Astrocyte (in vitro differentiated cells and primary cell): Measurements from ENCODE around the gene ZNF768. TPM values are rescaled to one million over a fixed set of nuclear protein-coding genes. Genes with fewer than 3 reads are reported as not detected.

ENCODE experiments used
- DNase-seq: peaks from one replicate; pipeline ENCODE4 v3.0.0-alpha.2; 2010; ENCODE audit warnings: low read depth
- FAIRE-seq: peaks from 2 replicates; lab custom pipeline; 2011; peaks lifted over from hg19 to GRCh38; lab: Jason Lieb, UNC
- H2AFZ ChIP-seq: 2 replicates; pipeline ENCODE4 v1.6.0; 2012; ENCODE audit warnings: low read depth, low read length, inconsistent platforms
- H3K27ac ChIP-seq: 2 replicates; pipeline ENCODE4 v1.5.1; 2011; ENCODE audit warnings: low read depth, low read length, inconsistent platforms
- H3K27me3 ChIP-seq: 2 replicates; pipeline ENCODE4 v1.6.0; 2011; ENCODE audit warnings: low read length, inconsistent platforms; ENCODE audit not compliant: insufficient read depth
- H3K36me3 ChIP-seq: 2 replicates; pipeline ENCODE4 v1.5.1; 2011; ENCODE audit warnings: low read length, inconsistent platforms; ENCODE audit not compliant: insufficient read depth
- H3K4me1 ChIP-seq: 2 replicates; pipeline ENCODE4 v1.5.1; 2011; ENCODE audit warnings: low read length, inconsistent platforms; ENCODE audit not compliant: insufficient read depth
- H3K4me2 ChIP-seq: 2 replicates; pipeline ENCODE4 v1.6.0; 2012; ENCODE audit warnings: low read length, inconsistent platforms
- H3K4me3 ChIP-seq: 2 replicates; pipeline ENCODE4 v1.5.1; 2011; ENCODE audit warnings: low read depth, mild to moderate bottlenecking, low read length, inconsistent platforms; ENCODE audit not compliant: insufficient read depth
- H3K79me2 ChIP-seq: 2 replicates; pipeline ENCODE4 v1.6.0; 2012; ENCODE audit warnings: mild to moderate bottlenecking, low read length, inconsistent platforms; ENCODE audit not compliant: insufficient read depth
- H3K9ac ChIP-seq: 2 replicates; pipeline ENCODE4 v1.6.0; 2012; ENCODE audit warnings: mild to moderate bottlenecking, low read length, inconsistent platforms
- H3K9me3 ChIP-seq: 2 replicates; pipeline ENCODE4 v1.5.1; 2012; ENCODE audit warnings: low read depth, mild to moderate bottlenecking, low read length, inconsistent platforms; ENCODE audit not compliant: insufficient read depth
- H4K20me1 ChIP-seq: 2 replicates; pipeline ENCODE4 v1.6.0; 2012; ENCODE audit warnings: low read length, inconsistent platforms; ENCODE audit not compliant: insufficient read depth
- H3K27ac Mint-ChIP-seq: one replicate; pipeline ENCODE4 v1.8.0; 2021; ENCODE audit warnings: mild to moderate bottlenecking, mixed read lengths; ENCODE audit not compliant: unreplicated experiment
- H3K27me3 Mint-ChIP-seq: one replicate; pipeline ENCODE4 v1.8.0; 2021; ENCODE audit warnings: low read depth, mixed read lengths; ENCODE audit not compliant: unreplicated experiment
- H3K36me3 Mint-ChIP-seq: one replicate; pipeline ENCODE4 v1.8.0; 2021; ENCODE audit warnings: low read depth, mixed read lengths; ENCODE audit not compliant: unreplicated experiment
- H3K4me1 Mint-ChIP-seq: one replicate; pipeline ENCODE4 v1.8.0; 2021; ENCODE audit warnings: low read depth, mixed read lengths; ENCODE audit not compliant: unreplicated experiment
- H3K4me3 Mint-ChIP-seq: one replicate; pipeline ENCODE4 v1.8.0; 2021; ENCODE audit warnings: mild to moderate bottlenecking, moderate library complexity, mixed read lengths; ENCODE audit not compliant: unreplicated experiment
- H3K9me3 Mint-ChIP-seq: one replicate; pipeline ENCODE4 v1.8.0; 2021; ENCODE audit warnings: mild to moderate bottlenecking, mixed read lengths; ENCODE audit not compliant: unreplicated experiment
- CTCF ChIP-seq: IDR thresholded peaks from 2 replicates; pipeline ENCODE4 v1.5.1; 2011; ENCODE audit warnings: low read depth, mild to moderate bottlenecking, inconsistent platforms, low read length, moderate library complexity; ENCODE audit not compliant: insufficient read depth
- EZH2 ChIP-seq: IDR thresholded peaks from 2 replicates; pipeline ENCODE4 v1.6.1; 2012; ENCODE audit warnings: mild to moderate bottlenecking, low read length, inconsistent platforms; ENCODE audit not compliant: insufficient read depth
- total RNA-seq: library from RNA; stranded (reverse); gene quantifications from 2 replicates; pipeline ENCODE4 v1.2.1, GENCODE V29; 2021

ZNF768 gene
- total RNA-seq, 1 donor from 2014 or later, result 23.1 TPM

- Mint-ChIP-seq H3K27ac (no peak overlapping the region), H3K9me3 (no peaks in the 10 kb centered on the region), H3K4me1 (peaks cover 5% of the 10 kb centered on the region), H3K36me3 (no peaks in the 10 kb centered on the region), H3K4me3 (peak overlapping the region; percentile 85), H3K27me3 (peaks cover 3% of the 10 kb centered on the region)
- FAIRE-seq (no peak), DNase-seq (no peak)
- peak overlapping the region; percentile 88 for H3K4me2 ChIP-seq
- peak overlapping the region; percentile 78 for H3K4me3 ChIP-seq
- no peaks in the 10 kb centered on the region for H3K9me3 ChIP-seq
- no peaks in the 10 kb centered on the region for H3K36me3 ChIP-seq
- peaks cover 5% of the 10 kb centered on the region for H4K20me1 ChIP-seq
- H3K27me3 ChIP-seq, result no peaks in the 10 kb centered on the region
- peak overlapping the region; percentile 89 for H2AFZ ChIP-seq
- no peak for TF ChIP-seq EZH2
- TF ChIP-seq CTCF, result no peak
- peaks cover 9% of the 10 kb centered on the region for H3K4me1 ChIP-seq
- H3K27ac ChIP-seq, result peak overlapping the region; percentile 82
- peak overlapping the region; percentile 97 for H3K9ac ChIP-seq
- H3K79me2 ChIP-seq, result peaks cover 24% of the 10 kb centered on the region
Observed at GRCh38 chr16:30557707-30557956, 31.3 kb upstream of the ZNF768 start.

- no peak overlapping the region for H3K27ac ChIP-seq
- Mint-ChIP-seq H3K27ac (no peak overlapping the region), H3K4me1 (peaks cover 5% of the 10 kb centered on the region), H3K27me3 (no peaks in the 10 kb centered on the region), H3K9me3 (no peaks in the 10 kb centered on the region), H3K4me3 (peak overlapping the region; percentile 62), H3K36me3 (no peaks in the 10 kb centered on the region)
- no peak overlapping the region for H3K4me2 ChIP-seq
- no peak overlapping the region for H3K9ac ChIP-seq
- peaks cover 9% of the 10 kb centered on the region for H3K4me1 ChIP-seq
- no peak overlapping the region for H2AFZ ChIP-seq
- no peak for DNase-seq
- no peak for FAIRE-seq
- H3K9me3 ChIP-seq, result no peaks in the 10 kb centered on the region
- no peaks in the 10 kb centered on the region for H3K36me3 ChIP-seq
- no peak for TF ChIP-seq EZH2
- no peak for TF ChIP-seq CTCF
- H3K79me2 ChIP-seq, result peaks cover 24% of the 10 kb centered on the region
- H4K20me1 ChIP-seq, result peaks cover 5% of the 10 kb centered on the region
- no peaks in the 10 kb centered on the region for H3K27me3 ChIP-seq
- H3K4me3 ChIP-seq, result no peak overlapping the region
Observed at GRCh38 chr16:30556125-30556473, 29.7 kb upstream of the ZNF768 start.

GRCh38 chr16:30555315-30556124 lies 29.2 kb upstream of the ZNF768 start:
- TF ChIP-seq CTCF (no peak), EZH2 (no peak)
- Mint-ChIP-seq H3K27me3 (no peaks in the 10 kb centered on the region), H3K9me3 (no peaks in the 10 kb centered on the region), H3K4me3 (peak overlapping the region; percentile 62), H3K4me1 (peaks cover 5% of the 10 kb centered on the region), H3K27ac (no peak overlapping the region), H3K36me3 (no peaks in the 10 kb centered on the region)
- Histone ChIP-seq H3K4me2 (no peak overlapping the region), H2AFZ (no peak overlapping the region), H3K27ac (no peak overlapping the region), H3K4me1 (peaks cover 9% of the 10 kb centered on the region), H3K36me3 (no peaks in the 10 kb centered on the region), H3K79me2 (peaks cover 24% of the 10 kb centered on the region), H3K9me3 (no peaks in the 10 kb centered on the region), H3K4me3 (no peak overlapping the region), H4K20me1 (peaks cover 5% of the 10 kb centered on the region), H3K9ac (no peak overlapping the region), H3K27me3 (no peaks in the 10 kb centered on the region)
- no peak for FAIRE-seq
- no peak for DNase-seq
